GM19397 (cell line): ENCODE measurements around the gene RBMX.
A peak's percentile ranks its signal among the peaks of the same experiment; 100 is the strongest.
"Not testable (repeated sequence)": the region's sequence is repeated elsewhere in the genome, so short reads cannot be mapped to it uniquely, and the experiment has no call there.

Experiments
- ATAC-seq: cut with Tn5 transposase; IDR thresholded peaks from one replicate; pipeline ENCODE4 v1.9.1; 2021; ENCODE audit warnings: mild to moderate bottlenecking, moderate library complexity; ENCODE audit not compliant: unreplicated experiment

The RBMX gene

DNA sequence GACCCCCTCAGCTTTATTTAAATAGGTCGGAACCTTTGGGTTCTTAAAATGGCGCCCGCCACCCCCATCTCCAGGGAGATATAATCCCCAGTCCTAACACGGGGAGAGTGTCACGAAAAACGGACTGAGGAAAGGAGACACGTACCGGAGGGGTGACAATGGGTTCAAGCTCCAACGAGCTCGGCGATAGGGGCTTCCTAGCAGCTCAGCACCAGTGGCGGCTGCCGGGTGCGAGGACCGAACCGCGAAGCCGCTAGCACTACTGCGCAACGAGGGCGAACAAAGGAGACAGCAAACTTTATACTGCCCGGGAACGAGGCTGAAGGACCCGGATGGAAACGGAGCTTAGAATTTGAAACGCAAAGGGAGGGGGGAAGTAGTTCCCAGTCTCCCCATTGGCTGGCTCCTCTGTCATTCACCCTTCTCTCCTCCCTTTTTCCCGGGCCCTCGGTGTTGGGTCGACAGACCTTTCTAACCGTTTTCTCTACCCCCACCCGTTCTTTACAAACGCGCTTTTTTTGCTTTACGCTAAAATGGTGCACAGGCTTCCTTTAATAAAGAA is at the start of gene RBMX:
Gene RBMX (minus strand): TSS at position 274 of the 562 bp plus-strand sequence. CDS start 1,298 bp downstream, outside the sequence.
- ATAC-seq, result peak; percentile 95

DNA sequence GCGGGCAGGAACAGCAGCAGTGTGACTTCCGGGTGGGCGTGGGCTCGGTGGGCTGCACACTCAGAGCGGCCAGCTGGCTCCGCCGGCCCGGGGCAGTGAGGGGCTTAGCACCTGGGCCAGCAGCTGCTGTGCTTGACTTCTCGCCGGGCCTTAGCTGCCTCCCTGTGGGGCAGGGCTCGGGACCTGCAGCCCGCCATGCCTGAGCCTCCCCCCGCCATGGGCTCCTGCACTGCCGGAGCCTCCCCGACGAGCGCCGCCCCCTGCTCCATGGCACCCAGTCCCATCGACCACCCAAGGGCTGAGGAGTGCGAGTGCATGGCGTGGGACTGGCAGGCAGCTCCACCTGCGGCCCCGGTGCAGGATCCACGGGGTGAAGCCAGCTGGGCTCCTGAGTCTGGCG is 40.9 kb upstream of the RBMX start:
- not testable (repeated sequence) for ATAC-seq

DNA sequence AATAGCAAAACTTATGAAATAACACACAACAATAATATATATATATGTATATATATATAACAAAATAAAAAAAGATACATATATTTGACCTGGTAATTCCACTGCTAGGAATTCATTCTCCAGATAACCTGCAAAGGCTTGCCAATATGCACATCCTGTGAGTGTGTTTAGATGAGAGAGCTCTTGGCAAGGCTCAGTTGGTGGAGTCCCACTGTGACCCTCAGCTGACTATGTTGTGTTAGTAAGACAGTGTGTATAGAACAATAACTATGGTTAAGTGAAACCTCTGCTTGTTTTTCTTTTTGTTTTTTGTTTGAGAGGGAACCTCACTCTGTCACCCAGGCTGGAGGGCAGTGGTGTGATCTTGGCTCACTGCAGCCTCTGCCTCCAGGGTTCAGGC is 39.5 kb upstream of the RBMX start:
- no peak for ATAC-seq

DNA sequence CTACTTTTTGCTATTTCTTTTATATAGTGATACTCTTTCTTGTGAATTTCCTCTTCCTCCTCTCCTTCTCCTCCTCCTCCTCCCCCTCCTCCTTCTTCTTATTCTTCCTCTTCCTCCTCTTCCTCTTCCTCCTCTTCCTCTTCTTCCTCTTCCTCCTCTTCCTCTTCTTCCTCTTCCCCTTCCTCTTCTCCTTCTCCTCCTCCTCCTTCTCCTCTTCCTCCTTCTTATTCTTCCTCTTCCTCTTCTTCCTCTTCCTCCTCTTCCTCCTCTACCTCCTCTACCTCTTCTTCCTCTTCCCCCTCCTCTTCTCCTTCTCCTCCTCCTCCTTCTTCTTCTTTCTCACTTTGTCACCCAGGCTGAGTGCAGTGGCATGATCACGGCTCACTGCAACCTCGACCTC is 36.3 kb upstream of the RBMX start:
- no peak for ATAC-seq

DNA sequence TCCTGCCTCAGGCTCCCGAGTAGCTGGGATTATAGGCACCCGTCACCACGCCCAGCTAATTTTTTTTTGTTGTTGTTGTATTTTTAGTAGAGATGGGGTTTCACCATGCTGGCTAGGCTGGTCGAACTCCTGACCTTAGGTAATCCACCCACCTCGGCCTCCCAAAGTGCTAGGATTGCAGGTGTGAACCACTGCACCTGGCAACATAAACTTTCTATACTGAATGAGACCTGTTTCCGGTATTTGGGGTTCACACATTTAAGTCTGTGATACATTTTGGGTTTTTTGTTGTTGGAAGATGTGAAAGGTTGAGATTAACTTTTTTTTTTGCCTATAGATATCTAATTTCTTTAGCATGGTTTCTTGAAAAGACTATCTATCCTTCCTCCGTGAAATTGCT is 31.1 kb upstream of the RBMX start:
- ATAC-seq, result not testable (repeated sequence)

DNA sequence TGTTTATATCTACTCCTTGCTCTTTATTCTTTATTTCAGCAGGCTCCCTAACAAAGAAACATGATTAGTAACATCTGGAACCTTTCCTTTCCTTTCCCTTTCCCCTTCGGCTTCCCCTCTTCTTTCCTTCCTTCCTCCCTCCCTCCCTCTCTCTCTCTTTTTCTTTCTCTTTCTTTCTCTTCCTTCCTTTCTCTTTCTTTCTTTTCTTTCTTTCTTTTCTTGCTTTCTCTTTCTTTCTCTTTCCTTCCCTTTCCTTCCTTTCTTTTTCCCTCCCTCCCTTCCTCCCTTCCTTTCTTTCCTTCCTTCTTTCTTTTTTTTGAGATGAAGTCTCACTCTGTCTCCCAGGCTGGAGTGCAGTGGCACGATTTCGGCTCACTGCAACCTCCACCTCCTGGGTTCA is 30.7 kb upstream of the RBMX start:
- ATAC-seq, result no peak

DNA sequence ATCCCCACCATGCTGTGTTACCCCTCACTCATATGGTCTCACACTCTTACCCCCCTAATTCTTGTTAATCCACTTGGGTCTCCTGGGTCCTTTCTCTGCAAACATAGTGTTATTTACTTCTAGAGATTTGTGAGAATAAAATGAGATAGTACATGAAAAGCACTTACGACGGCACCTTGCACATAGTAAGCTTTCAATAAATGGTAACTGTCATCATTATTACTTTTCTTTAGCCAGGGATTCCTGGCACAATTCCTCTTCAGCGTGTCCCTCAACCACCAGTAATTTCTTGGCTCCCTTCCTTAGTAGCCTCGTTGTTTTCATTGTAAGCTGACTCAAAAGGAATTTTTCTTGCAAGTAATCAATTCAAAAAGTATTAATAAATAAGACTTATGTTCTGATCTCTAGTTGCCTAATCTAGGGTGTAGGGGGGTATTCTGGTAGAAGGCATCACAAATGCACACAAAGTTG is 30.1 kb upstream of the RBMX start:
- no peak for ATAC-seq

DNA sequence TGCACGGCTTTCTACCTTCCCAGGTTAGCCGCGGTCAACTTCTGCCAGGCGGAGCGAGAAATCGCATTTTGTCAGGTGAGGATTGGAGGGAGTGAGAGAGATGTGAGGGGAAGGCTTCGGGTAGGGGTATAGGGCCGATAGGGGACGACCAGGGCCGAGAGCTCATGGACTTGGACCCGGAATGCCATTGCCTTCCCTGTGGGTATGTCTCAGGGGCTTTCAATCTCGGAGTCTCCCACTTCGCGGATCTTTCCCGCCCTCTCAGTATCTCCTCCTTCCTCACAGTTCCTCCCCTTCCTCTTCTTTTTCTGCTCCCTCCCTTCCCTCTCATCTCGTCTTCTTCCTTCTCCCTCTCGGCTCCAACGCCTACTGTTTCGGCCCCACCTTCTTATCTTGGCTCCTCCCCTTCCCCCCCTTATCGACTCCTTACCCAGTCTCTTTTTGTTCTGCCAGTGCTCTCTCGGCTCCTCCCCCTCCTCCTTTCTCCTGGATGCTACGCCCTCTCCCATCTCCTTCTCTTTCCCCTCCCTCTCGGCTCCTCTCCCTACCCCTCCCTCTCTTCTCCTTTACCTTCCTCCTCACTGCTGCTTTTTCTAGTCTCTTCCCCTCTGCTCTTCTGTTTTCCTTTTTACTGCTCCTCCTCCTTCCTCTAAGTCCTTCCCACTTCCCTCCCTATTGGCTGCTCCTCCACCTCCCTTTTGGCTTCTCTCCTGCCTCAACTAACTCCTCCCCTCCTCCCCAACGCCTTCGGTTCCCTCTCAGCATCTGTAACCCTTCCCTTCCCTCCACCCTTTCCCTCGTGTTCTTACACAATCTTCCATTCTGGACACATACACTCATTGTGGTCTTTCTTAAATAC is 29.4 kb upstream of the RBMX start:
- peak; percentile 48 for ATAC-seq

DNA sequence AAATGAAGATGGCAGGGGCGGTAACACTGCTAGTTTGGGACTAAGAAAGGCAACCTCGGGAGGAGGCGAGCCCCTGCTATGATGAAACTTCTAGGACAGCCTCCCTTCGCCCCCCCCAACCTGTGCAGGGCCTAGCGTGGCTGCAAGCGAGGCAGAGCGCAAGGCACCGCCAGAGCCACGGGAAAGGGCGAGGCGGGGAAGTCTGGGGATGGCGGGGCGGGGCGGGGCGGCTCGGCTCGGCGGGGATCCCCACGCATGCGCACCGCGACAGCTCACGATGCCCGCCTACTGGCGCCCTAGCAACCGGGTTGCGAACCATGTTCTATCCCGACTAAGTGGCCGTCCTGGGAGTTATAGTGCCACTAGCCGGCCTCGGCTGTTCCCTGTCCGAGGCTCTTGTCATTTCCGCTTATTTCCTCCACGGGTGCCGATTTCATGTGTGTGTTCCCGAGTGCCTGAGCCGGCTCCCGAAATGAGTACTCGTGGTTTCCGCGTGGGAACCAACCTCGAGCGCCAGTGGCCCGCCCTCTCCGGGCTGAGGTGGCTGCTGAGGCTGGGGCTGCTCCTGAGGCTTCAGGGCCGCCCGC is 28.7 kb upstream of the RBMX start:
- peak; percentile 81 for ATAC-seq

DNA sequence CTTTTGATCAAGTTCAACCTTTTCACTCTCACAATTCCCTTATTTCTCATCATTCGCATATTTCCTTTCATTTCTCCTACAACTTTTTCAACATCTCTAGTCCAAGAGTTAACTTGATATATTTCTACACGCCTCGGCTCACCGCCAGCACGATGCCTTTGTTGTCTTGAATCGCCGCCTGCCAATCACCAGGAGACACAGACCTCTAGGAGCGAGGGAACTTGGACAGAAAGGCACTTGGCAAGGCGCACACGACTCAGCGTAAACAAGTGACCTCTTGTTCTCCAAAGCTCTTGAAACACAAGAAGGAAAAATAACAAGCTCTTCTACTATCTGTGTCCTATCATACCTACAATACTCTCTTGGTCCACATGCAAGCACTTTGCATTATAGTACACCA is 27.1 kb upstream of the RBMX start:
- ATAC-seq, result no peak

DNA sequence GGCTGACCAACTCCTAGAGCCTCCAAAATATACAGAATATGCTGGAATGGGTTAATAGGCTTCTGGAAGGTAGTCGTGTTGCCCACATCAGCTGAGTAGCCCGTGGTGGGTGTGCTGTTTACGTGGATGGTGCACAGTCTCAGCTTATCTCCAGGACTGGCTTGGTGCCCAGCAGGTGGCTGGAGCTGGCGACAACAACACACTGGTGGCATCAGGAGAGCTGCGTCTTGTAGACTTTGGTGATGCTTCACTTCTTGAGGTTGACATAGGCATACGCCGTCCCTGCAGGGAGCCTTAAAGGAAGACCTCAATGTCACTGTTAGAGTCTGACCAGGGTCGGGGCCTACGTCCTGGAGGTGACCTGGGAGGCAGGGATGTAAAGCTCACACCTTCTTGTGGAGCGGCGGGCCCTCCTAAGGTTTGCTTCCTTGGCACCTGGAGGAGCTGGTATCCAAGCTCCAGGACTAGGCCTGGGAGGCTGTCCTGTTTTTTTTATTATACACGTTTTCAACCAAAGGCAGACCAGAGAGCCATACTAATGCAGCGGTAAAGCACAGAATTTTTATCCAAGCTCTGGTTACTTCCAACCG is 26.5 kb upstream of the RBMX start:
- ATAC-seq, result no peak

DNA sequence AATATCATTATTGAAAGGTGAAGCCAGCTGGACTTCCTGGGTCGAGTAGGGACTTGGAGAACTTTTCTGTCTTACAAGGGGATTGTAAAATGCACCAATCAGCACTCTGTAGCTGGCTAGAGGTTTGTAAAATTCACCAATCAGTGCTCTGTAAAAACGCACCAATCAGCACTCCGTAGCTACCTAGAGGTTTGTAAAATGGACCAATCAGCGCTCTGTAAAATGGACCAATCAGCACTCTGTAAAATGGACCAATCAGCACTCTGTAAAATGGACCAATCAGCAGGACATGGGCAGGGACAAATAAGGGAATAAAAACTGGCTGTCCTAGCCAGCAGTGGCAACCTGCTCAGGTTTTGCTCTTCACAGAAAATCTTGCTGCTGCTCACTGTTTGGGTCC is 23.5 kb upstream of the RBMX start:
- not testable (repeated sequence) for ATAC-seq

DNA sequence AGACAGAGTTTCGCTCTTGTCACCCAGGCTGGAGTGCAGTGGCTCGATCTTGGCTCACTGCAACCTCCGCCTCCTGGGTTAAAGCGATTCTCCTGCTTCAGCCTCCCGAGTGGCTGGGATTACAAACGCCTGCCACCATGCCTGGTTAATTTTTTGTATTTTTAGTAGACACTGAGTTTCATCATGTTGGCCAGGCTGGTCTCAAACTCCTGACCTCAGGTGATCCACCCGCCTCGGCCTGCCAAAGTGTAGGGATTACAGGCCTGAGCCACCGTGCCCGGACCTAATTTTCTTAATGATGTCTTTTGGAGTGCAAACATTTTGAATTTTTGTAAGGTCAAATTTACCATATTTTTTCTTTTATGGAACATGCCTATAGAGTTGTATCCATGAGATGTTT is 19.5 kb upstream of the RBMX start:
- not testable (repeated sequence) for ATAC-seq

DNA sequence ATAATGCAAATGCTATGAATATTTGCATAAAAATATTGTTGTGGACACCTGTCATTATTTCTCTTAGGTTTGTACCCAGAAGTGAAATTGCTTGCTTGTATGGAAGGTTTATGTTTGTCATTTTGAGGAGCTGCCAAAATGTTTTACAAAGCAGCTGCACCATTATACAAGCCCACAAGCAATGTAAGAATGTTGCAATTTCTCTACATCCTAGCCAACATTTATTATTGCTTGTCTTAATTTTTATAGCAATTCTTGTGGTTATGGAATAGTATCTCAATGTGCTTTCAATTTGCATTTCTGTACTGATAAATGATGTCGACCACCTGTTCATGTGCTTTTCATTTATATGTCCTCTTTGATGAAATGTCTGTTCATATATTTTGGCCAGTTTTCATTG is 18.7 kb upstream of the RBMX start:
- no peak for ATAC-seq

DNA sequence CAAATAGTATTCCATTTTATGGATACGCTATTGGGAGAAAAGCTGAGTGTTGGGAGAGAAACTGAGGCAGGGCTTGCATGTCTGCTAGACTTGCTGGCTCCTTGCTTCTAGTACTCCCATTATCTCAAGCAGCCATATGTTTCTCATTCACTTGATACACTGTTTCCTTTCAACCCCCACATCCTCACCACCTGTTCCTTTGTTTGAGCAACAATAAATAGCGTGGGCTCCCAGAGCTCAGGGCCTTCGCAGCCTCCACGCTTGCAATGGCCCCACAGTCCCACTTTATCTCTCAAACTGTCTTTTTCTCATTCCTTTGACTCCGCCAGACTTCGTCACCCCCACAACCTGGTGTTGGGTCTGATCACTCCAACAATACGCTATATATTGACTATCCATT is 18.2 kb upstream of the RBMX start:
- not testable (repeated sequence) for ATAC-seq

DNA sequence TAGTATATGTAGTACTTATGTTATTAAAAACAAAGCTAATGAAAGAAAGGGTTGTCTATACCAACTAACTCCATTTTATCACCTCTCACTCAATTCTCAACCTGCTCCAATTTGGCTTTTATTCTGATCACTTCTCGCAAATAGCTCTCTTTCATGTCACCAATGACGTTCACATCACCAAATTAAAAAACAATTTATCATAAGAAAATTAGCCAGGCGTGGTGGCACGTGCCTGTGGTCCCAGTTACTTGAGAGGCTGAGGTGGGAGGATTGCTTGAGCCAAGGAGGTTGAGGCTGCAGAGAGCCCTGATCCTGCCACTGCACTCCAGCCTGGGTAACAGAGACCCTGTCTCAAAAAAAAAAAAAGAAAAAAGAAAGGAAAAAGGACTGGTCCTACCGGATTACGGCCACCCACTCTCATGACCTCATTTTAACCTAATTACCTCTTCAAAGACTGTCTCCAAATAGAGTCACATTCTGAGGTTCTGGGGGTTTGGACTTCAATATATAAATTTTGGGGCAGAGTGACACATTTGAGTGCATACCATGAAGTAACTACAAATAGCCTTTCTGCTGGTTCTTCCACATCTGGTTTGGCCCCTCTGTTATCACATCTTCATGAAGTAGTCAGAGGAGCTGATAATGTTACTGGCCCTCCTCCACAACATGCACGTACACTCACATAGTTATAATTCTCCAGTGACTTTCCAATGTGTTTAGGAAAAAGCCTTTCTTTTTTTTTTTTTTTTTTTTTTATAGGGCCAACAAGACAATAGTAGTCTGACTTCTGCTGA is 15.8 kb upstream of the RBMX start:
- no peak for ATAC-seq

DNA sequence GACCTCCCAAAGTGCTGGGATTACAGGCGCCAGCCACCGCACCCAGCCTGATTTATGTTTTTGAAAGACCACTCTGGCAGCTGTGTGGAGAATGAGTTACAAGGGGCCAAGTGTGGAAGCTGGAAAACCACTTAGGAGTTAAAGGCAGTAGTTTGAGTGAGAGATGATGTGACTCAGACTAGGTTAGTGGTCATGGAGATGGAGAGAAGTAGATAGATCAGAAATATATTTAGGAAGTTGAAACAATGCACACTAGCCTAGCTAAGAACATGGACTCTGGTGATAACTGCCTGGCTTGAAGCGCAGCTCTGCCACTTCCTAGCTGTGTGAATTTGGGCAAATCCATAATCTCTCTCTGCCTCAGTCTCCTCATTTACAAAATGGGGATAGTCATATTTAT is 11.9 kb upstream of the RBMX start:
- no peak for ATAC-seq

DNA sequence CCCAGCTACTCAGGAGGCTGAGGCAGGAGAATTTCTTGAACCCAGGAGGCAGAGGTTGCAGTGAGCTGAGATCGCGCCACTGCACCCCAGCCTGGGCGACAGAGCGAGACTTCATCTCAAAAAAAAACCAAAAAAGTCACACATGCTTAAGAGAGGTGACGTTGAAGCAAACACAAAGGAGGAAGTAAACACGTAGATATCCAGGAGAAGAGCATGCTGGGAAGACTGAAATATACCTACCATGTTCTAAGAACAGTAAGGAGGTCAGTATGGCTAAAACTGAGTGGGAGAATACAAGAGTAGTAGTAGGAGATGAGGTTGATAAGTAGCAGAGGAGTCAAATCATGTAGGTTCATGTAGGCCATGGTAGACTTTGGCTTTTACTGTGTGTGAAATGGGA is 10.1 kb upstream of the RBMX start:
- ATAC-seq, result not testable (repeated sequence)

DNA sequence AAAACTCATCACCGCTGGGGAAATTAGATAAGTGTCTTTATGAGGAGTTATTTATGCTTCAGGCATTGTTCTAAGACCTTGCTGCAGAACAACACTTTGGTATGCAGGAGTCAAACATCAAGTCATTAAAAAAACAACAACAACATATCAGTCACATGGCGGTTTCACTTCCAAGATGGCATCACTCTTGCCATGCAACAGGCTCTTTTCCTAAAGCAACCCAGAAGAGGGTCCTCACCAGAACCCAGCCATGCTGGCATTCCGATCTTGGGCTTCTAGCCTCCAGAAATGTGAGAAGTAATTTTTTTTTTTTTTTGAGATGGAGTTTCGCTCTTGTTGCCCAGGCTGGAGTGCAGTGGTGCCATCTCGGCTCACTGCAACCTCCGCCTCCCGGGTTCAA is 8.7 kb upstream of the RBMX start:
- ATAC-seq, result no peak

DNA sequence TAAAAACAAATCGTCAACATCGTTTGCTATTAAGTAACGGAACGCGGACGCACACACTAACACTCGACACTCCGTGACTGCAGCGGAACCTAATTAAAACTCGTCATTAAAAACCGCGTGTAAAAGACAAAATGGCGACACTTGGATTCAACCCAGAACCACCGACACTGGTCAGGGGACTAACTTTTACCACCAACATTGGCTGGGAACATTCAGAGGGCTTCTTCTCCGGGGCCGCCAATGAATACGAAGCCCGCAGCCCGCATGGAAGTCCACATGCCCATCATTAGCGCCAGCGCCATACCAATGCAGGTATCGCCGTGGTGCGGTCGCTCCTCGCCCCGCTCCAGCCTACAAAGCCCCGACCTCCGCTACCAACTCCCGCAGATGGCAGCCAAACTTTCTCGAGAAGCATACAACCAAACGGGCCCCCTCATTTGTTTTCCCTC is 498 bp downstream of the RBMX start:
- ATAC-seq, result peak; percentile 10
